Activated B cell treated with CpG ODN at 0.5 μM for 24 hours (primary cell): Measurements from ENCODE around the gene SH3GL3. TPM values are rescaled to one million over a fixed set of nuclear protein-coding genes. Genes with fewer than 3 reads are reported as not detected.

Experiments
- ATAC-seq: fragments of 200-7000 bp; cut with Tn5 transposase; one replicate; pipeline ENCODE4 v1.10.0; 2021; ENCODE audit warnings: low read depth, mild to moderate bottlenecking, moderate library complexity
- CTCF ChIA-PET: fragments of 350-600 bp; sonication (Branson Sonifier 250); formaldehyde crosslinking; loops from one replicate; lab custom pipeline; 2021; ENCODE audit warnings: antibody characterized with exemption; lab: Charles Lee
- POLR2A ChIA-PET: fragments of 350-600 bp; sonication (Branson Sonifier 250); formaldehyde crosslinking; loops from one replicate; lab custom pipeline; 2021; ENCODE audit warnings: antibody characterized with exemption; lab: Charles Lee
- DNase-seq: peaks from one replicate; pipeline ENCODE4 v3.0.0; 2022
- H3K27ac Mint-ChIP-seq: one replicate; pipeline ENCODE4 v1.8.0; 2020; ENCODE audit warnings: mixed read lengths
- H3K27me3 Mint-ChIP-seq: one replicate; pipeline ENCODE4 v1.8.0; 2021; ENCODE audit warnings: mixed read lengths
- H3K36me3 Mint-ChIP-seq: one replicate; pipeline ENCODE4 v1.8.0; 2021; ENCODE audit warnings: low read depth, mixed read lengths
- H3K4me1 Mint-ChIP-seq: one replicate; pipeline ENCODE4 v1.8.0; 2021; ENCODE audit warnings: mixed read lengths
- H3K4me3 Mint-ChIP-seq: one replicate; pipeline ENCODE4 v1.8.0; 2020; ENCODE audit warnings: mild to moderate bottlenecking, mixed read lengths
- H3K9me3 Mint-ChIP-seq: one replicate; pipeline ENCODE4 v1.8.0; 2020; ENCODE audit warnings: mixed read lengths
- intact Hi-C: fragments of 100-400 bp; cut with micrococcal nuclease; formaldehyde crosslinking; loops from one replicate; pipeline ENCODE4 v1.15.1; 2024
- total RNA-seq: library from RNA; stranded (reverse); gene quantifications from 2 replicates; pipeline ENCODE4 v1.2.3, GENCODE V29; 2022
- TF ChIP-seq, protein P1 (sequence below): fragments of 200-600 bp; IDR thresholded peaks from one replicate; pipeline ENCODE4 v1.8.0; 2022; ENCODE audit warnings: antibody characterized with exemption, mild to moderate bottlenecking

SH3GL3 gene
- total RNA-seq, 1 donor from 2014 or later = not detected

- POLR2A ChIA-PET = no interaction called here
- H3K36me3 Mint-ChIP-seq = no peaks in the 10 kb centered on the region
- H3K4me3 Mint-ChIP-seq = no peak overlapping the region
- H3K27ac Mint-ChIP-seq = no peak overlapping the region
- no peaks in the 10 kb centered on the region for H3K4me1 Mint-ChIP-seq
- intact Hi-C loops = no loop called here
- DNase-seq = no peak
- H3K27me3 Mint-ChIP-seq = peaks cover 6% of the 10 kb centered on the region
- TF ChIP-seq, protein P1, sequence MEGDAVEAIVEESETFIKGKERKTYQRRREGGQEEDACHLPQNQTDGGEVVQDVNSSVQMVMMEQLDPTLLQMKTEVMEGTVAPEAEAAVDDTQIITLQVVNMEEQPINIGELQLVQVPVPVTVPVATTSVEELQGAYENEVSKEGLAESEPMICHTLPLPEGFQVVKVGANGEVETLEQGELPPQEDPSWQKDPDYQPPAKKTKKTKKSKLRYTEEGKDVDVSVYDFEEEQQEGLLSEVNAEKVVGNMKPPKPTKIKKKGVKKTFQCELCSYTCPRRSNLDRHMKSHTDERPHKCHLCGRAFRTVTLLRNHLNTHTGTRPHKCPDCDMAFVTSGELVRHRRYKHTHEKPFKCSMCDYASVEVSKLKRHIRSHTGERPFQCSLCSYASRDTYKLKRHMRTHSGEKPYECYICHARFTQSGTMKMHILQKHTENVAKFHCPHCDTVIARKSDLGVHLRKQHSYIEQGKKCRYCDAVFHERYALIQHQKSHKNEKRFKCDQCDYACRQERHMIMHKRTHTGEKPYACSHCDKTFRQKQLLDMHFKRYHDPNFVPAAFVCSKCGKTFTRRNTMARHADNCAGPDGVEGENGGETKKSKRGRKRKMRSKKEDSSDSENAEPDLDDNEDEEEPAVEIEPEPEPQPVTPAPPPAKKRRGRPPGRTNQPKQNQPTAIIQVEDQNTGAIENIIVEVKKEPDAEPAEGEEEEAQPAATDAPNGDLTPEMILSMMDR = no peak
- H3K9me3 Mint-ChIP-seq = no peaks in the 10 kb centered on the region
- no peak for ATAC-seq
- CTCF ChIA-PET = no interaction called here
Observed at GRCh38 chr15:83435202-83435601, 11.9 kb upstream of the SH3GL3 start.

DNA sequence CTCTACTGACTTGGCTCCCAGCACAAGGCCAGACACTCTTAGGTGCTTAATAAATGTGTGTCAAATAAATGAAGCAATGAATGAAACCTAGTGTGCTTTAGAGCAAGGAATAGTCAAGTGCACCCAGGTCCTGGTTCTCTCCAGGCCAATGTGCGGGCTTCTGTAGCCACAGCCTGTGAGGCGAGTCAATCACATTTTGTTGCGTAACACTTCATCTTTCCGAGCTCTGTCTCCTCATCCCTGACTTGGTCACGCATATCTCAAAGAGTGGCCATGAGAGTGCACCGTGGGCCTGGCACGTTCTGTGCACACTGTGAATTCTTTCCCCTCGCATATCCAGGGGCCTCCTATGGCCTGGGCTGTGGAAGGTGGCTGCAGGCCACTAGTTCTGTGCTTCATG is 11.4 kb upstream of the SH3GL3 start:
- Mint-ChIP-seq H3K36me3 (no peaks in the 10 kb centered on the region), H3K4me1 (no peaks in the 10 kb centered on the region), H3K4me3 (no peak overlapping the region), H3K27me3 (peaks cover 6% of the 10 kb centered on the region), H3K9me3 (no peaks in the 10 kb centered on the region), H3K27ac (no peak overlapping the region)
- intact Hi-C loops = no loop called here
- no peak for ATAC-seq
- no peak for DNase-seq
- ChIA-PET CTCF (no interaction called here), POLR2A (no interaction called here)
- TF ChIP-seq, protein P1 = no peak

DNA sequence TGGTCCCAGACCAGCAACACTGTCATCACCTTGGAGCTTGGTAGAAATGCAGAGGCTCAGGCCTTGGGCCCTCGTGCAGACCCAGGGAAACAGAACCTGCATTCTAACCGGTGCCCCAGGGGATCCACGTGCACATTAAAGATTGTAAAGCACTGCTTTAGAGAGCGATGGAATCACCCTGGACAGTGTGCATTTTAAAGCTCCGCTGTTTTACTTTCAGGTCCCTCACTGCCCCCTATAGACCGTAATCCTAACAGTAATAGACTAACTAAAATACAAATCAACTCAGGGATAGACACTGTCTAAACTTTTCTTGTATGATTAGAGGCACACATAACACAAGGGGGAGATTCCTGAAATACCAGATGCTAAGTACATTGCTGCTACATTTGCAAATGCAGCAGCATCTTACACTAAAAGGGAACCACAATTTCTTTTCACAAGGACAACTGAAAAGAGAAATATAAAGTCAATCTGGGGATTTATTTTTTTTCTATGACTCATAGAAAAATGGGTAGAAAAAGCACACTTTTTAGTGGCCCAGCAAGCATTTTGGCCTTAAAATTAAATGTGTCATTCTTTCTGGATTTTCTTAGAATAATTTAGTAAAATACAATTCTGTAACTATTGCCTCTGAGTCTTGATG is 10.5 kb upstream of the SH3GL3 start:
- H3K4me1 Mint-ChIP-seq = no peaks in the 10 kb centered on the region

DNA sequence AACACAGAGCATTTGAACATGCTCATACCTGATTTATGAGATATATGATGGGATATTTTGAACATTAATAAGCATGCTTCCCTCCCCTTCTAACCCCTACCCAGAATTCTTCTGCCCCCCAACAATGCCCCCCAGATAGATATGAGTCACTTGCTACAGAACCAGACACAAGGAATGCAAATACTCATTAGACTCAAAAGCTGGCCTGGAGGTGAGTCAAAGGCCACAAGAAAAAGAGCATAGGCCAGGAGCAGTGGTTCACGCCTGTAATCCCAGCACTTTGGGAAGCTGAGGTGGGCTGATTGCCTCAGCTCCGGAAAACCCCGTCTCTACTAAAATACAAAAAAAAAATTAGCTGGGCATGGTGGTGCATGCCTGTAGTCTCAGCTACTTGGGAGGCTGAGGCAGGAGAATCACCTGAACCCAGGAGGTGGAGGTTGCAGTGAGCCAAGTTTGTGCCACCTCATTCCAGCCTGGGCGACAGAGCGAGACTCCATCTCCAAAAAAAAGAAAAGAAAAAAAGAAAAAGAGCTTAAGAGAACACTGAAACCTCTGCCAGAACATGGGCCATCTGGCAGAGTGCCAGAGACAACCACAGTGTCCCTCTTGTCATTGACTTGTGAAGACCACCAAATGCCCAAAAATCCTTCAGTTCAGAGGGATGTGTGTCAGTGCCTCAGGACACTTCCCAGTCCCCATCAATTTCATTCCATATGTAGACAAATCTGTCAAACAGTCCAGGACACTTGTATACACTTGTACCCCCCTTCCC is 3.9 kb upstream of the SH3GL3 start:
- ChIA-PET CTCF (no interaction called here), POLR2A (no interaction called here)
- intact Hi-C loops = no loop called here
- ATAC-seq = no peak
- no peak for DNase-seq
- Mint-ChIP-seq H3K4me3 (no peak overlapping the region), H3K36me3 (no peaks in the 10 kb centered on the region), H3K4me1 (peaks cover 11% of the 10 kb centered on the region), H3K27me3 (peaks cover 30% of the 10 kb centered on the region), H3K9me3 (peaks cover 2% of the 10 kb centered on the region), H3K27ac (no peak overlapping the region)
- TF ChIP-seq, protein P1 = no peak

More for the DNA sequence above, 10.5 kb upstream of the SH3GL3 start:
- TF ChIP-seq, protein P1 = no peak
- H3K9me3 Mint-ChIP-seq = no peaks in the 10 kb centered on the region
- DNase-seq (no peak), ATAC-seq (no peak)
- no peak overlapping the region for H3K27ac Mint-ChIP-seq
- ChIA-PET CTCF (no interaction called here), POLR2A (no interaction called here)
- no peak overlapping the region for H3K4me3 Mint-ChIP-seq
- peaks cover 6% of the 10 kb centered on the region for H3K27me3 Mint-ChIP-seq
- H3K36me3 Mint-ChIP-seq = no peaks in the 10 kb centered on the region
- intact Hi-C loops = no loop called here

- ChIA-PET POLR2A (no interaction called here), CTCF (no interaction called here)
- no peak overlapping the region for H3K4me3 Mint-ChIP-seq
- TF ChIP-seq, protein P1 = no peak
- no peak for DNase-seq
- H3K36me3 Mint-ChIP-seq = no peaks in the 10 kb centered on the region
- peaks cover 2% of the 10 kb centered on the region for H3K9me3 Mint-ChIP-seq
- no peak for ATAC-seq
- H3K4me1 Mint-ChIP-seq = peaks cover 11% of the 10 kb centered on the region
- H3K27ac Mint-ChIP-seq = no peak overlapping the region
- intact Hi-C loops = no loop called here
- peaks cover 33% of the 10 kb centered on the region for H3K27me3 Mint-ChIP-seq
Observed at GRCh38 chr15:83444936-83445335, 2.2 kb upstream of the SH3GL3 start.
